Smooth muscle cell (in vitro differentiated cells): ENCODE data around the gene AJUBA. TPM values are rescaled to one million over a fixed set of nuclear protein-coding genes. Genes with fewer than 3 reads are reported as not detected.

ENCODE experiments used
- DNase-seq: peaks from one replicate; lab custom pipeline; 2025; ENCODE audit not compliant: unreplicated experiment; lab: John Stamatoyannopoulos, UW
- H2AFZ ChIP-seq: fragments of 200-600 bp; sonication (generic); 2 replicates; pipeline ENCODE4 v1.6.0; 2016; ENCODE audit warnings: antibody characterized with exemption, low read depth, mild to moderate bottlenecking
- H3F3A ChIP-seq: fragments of 200-600 bp; sonication (generic); 2 replicates; pipeline ENCODE4 v1.6.0; 2017; ENCODE audit warnings: antibody characterized with exemption, low read depth
- H3K27ac ChIP-seq: fragments of 200-600 bp; sonication (generic); 2 replicates; pipeline ENCODE4 v1.5.1; 2016; ENCODE audit warnings: low read depth, mild to moderate bottlenecking
- H3K27me3 ChIP-seq: fragments of 200-600 bp; sonication (generic); 2 replicates; pipeline ENCODE4 v1.6.1; 2016; ENCODE audit warnings: low read depth, mild to moderate bottlenecking
- H3K36me3 ChIP-seq: fragments of 200-600 bp; sonication (generic); 2 replicates; pipeline ENCODE4 v1.5.1; 2016; ENCODE audit warnings: low read depth
- H3K4me1 ChIP-seq: fragments of 200-600 bp; sonication (generic); 2 replicates; pipeline ENCODE4 v1.5.1; 2016; ENCODE audit warnings: low read depth
- H3K4me2 ChIP-seq: fragments of 200-600 bp; sonication (generic); 2 replicates; pipeline ENCODE4 v1.6.0; 2016; ENCODE audit warnings: mild to moderate bottlenecking
- H3K4me3 ChIP-seq: fragments of 200-600 bp; sonication (generic); 2 replicates; pipeline ENCODE4 v1.5.1; 2016; ENCODE audit warnings: mild to moderate bottlenecking
- H3K79me2 ChIP-seq: fragments of 200-600 bp; sonication (generic); 2 replicates; pipeline ENCODE4 v1.6.0; 2016; ENCODE audit warnings: low read depth, mild to moderate bottlenecking
- H3K9ac ChIP-seq: fragments of 200-600 bp; sonication (generic); 2 replicates; pipeline ENCODE4 v1.6.0; 2016; ENCODE audit warnings: low read depth
- H3K9me3 ChIP-seq: fragments of 200-600 bp; sonication (generic); replicated peaks from 2 replicates; pipeline ENCODE4 v1.5.1; 2016; ENCODE audit warnings: low read depth
- H4K20me1 ChIP-seq: fragments of 200-600 bp; sonication (generic); 2 replicates; pipeline ENCODE4 v1.6.0; 2016; ENCODE audit warnings: low read depth
- CTCF ChIP-seq: fragments of 200-600 bp; sonication (generic); IDR thresholded peaks from 2 replicates; pipeline ENCODE4 v1.5.1; 2017; ENCODE audit warnings: borderline replicate concordance, mild to moderate bottlenecking, antibody characterized with exemption; ENCODE audit not compliant: insufficient read depth, poor library complexity, severe bottlenecking
- WGBS: methylation state at CpG from one replicate; pipeline ENCODE4 v1.1.7; 2016; ENCODE audit warnings: low lambda C conversion rate; 5-methylcytosine and 5-hydroxymethylcytosine counted together
- polyA plus RNA-seq: library from polyadenylated mRNA; unstranded; fragments of >200 nt; fragmentation: Nextera tagmentation; extraction: Ambion mirVana; gene quantifications from 2 replicates; pipeline ENCODE4 v1.2.1, GENCODE V29; 2016
- total RNA-seq: library from RNA; depleted of rRNA; stranded (reverse); fragments of >200 nt; gene quantifications from 2 replicates; pipeline ENCODE4 v1.2.3, GENCODE V29; 2014

AJUBA gene
- total RNA-seq (20.7 and 21.2 TPM in 2 replicates), polyA plus RNA-seq (19.8 and 23.8 TPM in 2 replicates)

GRCh38 chr14:22982477-22983245 lies at the start of gene AJUBA:
AJUBA (minus strand) TSS chr14:22982551; CDS start chr14:22982266, 285 bp downstream.
- peak; percentile 44 for DNase-seq

DNA sequence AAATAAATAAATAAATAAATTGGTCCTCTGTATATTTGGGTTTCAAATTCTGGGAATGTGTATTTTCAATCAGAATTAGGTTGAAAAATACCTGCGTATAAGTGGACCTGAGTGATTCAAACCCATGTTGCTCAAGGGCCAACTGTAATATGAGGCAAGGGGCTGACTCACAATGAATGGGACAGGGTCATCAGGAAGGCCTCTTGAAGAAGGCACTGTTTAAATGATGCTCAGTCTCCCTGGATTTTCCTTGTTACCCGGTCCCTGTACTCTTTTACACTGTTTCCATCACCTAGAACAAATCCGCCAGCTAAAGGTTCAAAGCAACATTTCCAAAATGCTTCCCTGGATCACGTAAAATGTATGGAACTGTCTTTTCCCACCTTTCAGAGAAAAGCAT lies 48.6 kb upstream of the AJUBA start:
- H3K79me2 ChIP-seq, result peaks cover 35% of the 10 kb centered on the region

More at GRCh38 chr14:22982477-22983245, at the start of gene AJUBA:
- Histone ChIP-seq H3F3A (peaks cover 28% of the 10 kb centered on the region), H4K20me1 (peaks cover 8% of the 10 kb centered on the region), H3K9ac (peak within 1 kb of the TSS; percentile 83), H3K4me3 (peak within 1 kb of the TSS; percentile 92), H3K79me2 (peaks cover 24% of the 10 kb centered on the region), H3K4me1 (peaks cover 25% of the 10 kb centered on the region), H3K27ac (peak within 1 kb of the TSS; percentile 69), H2AFZ (peak within 1 kb of the TSS; percentile 84), H3K27me3 (no peaks in the 10 kb centered on the region), H3K9me3 (no peaks in the 10 kb centered on the region), H3K36me3 (no peaks in the 10 kb centered on the region), H3K4me2 (peak within 1 kb of the TSS; percentile 89)
- TF ChIP-seq CTCF, result no peak
- WGBS, result under 1% methylated on average over 48 of the region's 48 CpGs

GRCh38 chr14:23028799-23029198 lies 46.4 kb upstream of the AJUBA start:
- Histone ChIP-seq H3K27me3 (no peaks in the 10 kb centered on the region), H3K4me1 (peaks cover 9% of the 10 kb centered on the region), H3K79me2 (peaks cover 27% of the 10 kb centered on the region), H3K9ac (no peak overlapping the region), H4K20me1 (peaks cover 30% of the 10 kb centered on the region), H3K27ac (no peak overlapping the region), H3K4me2 (no peak overlapping the region), H2AFZ (no peak overlapping the region), H3K4me3 (no peak overlapping the region), H3K9me3 (no peaks in the 10 kb centered on the region), H3K36me3 (peaks cover 10% of the 10 kb centered on the region), H3F3A (peaks cover 13% of the 10 kb centered on the region)
- WGBS, result 94% methylated on average over 2 of the region's 2 CpGs
- no peak for TF ChIP-seq CTCF
- no peak for DNase-seq

More for the DNA sequence above, 48.6 kb upstream of the AJUBA start:
- Histone ChIP-seq H3F3A (peaks cover 11% of the 10 kb centered on the region), H3K4me1 (peaks cover 11% of the 10 kb centered on the region), H3K4me3 (no peak overlapping the region), H3K27me3 (no peaks in the 10 kb centered on the region), H3K36me3 (peaks cover 10% of the 10 kb centered on the region), H3K27ac (no peak overlapping the region), H3K9me3 (no peaks in the 10 kb centered on the region), H2AFZ (no peak overlapping the region), H3K9ac (no peak overlapping the region), H4K20me1 (peaks cover 29% of the 10 kb centered on the region), H3K4me2 (no peak overlapping the region)
- 100% methylated on average over 4 of the region's 4 CpGs for WGBS
- no peak for DNase-seq
- TF ChIP-seq CTCF, result no peak
